Stimulated activated CD8-positive, alpha-beta memory T cell treated with anti-CD3 and anti-CD28 coated beads, Interleukin-4, amount 100 ng/mL, for 4 hours (primary cell): ENCODE measurements around the gene GEN1.
"Not testable (repeated sequence)": the region's sequence is repeated elsewhere in the genome, so short reads cannot be mapped to it uniquely, and the experiment has no call there.

Source experiments
- DNase-seq, 2 donors: peaks; one replicate each; pipeline ENCODE4 v3.0.0-alpha.2; 2020; ENCODE audit warnings: low read depth in 2 of 2, low spot score in 1 of 2

GEN1 gene

GRCh38 chr2:17821535-17822444 lies 67.9 kb downstream of the GEN1 start:
- no peak for DNase-seq

- no peak for DNase-seq
These were observed 68.6 kb downstream of the GEN1 start for GRCh38 chr2:17822445-17823117.

DNA sequence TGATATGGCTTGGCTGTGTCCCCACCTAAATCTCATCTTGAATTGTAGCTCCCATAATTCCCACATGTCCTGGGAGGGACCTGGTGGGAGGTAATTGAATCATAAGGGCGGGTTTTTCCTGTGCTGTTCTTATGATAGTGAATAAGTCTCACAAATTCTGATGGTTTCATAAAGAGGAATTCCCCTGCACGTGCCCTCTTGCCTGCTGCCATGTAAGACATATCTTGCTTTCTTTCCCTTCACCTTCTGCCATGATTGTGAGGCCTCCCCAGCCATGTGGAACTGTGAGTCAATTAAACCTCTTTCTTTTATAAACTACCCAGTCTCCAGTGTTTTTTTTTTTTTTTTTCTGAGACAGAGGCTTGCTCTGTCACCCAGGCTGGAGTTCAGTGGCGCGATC lies 69.7 kb downstream of the GEN1 start:
- not testable (repeated sequence) for DNase-seq

GRCh38 chr2:17827316-17827715 lies 73.4 kb downstream of the GEN1 start:
- DNase-seq, result no peak

DNA sequence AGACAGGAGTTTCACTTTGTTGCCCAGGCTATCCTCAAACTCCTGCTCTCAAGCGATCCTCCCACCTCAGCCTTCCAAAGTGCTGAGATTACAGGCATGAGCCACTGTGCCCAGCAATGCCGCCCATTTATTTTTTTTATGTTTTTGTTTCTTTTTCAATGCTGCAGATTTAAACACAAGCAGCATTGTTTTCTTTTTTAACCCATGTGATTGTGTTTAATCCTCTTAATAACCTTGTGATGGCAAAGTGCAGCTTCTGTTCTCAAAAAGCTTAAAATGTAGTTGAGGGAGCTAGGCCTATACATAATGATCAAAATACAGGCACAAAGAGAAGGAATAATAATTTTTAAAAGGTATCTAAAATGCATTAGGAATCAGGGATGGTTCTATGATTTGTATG lies 73.8 kb downstream of the GEN1 start:
- no peak for DNase-seq

DNA sequence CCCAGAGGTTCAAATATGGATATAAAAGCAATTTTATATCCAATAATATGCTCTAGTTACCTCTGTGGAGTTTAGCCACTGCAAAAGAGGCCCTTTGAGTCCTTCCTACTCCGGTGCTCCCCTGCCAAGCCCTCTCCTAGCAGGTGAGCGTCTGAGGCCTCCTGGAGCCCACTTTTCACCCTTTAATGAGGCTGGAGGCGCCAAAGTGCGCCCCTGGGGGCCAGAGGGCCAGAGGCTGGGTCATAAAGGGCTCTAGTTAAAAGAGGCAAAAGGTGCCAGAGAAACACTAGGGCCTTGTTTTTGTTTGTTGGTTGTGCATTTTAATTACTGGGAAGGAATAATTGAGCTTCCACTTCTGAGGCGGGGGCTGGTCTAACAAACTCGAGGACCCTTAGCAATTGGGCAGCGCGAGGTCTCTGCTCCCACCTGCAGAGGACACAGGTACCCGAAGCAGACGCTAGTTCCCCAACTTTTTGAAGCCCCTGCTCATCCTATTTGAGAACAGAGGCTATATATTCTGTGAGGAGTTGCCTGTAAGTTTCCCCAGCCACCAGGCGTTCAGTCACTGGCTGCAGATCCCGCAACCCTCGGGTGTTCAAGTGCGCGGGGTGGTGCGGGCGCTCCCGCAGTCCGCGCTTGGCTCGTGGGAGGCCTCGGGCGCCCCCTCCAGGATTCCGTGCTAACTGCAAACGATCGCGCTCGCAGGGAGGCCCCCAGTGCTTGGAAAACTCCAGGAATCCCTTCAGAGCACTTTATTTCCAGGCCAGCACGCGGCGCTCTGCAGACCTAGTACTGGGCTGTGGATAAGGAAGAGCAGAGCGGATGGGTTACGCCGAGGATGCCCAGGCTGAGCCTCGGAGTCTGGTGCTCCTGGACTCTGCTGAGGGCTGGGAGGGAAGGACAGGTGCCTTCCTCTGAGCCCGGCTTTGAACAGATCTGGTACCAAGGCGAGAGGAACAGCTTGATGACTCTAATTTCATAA lies 76.4 kb downstream of the GEN1 start:
- no peak for DNase-seq

- DNase-seq, result no peak
These were observed 81.6 kb downstream of the GEN1 start for GRCh38 chr2:17835516-17835915.
